Suppressor macrophage treated with lipopolysaccharide for 1 hour (primary cell): ENCODE data around the gene LHX2.

Experiments used
- DNase-seq, 3 donors: peaks; one replicate each; pipeline ENCODE4 v3.0.0-alpha.2; 2020 to 2022

LHX2 gene

GRCh38 chr9:124035001-124035650, 23.6 kb downstream of the LHX2 start:
- no peak for DNase-seq

DNA sequence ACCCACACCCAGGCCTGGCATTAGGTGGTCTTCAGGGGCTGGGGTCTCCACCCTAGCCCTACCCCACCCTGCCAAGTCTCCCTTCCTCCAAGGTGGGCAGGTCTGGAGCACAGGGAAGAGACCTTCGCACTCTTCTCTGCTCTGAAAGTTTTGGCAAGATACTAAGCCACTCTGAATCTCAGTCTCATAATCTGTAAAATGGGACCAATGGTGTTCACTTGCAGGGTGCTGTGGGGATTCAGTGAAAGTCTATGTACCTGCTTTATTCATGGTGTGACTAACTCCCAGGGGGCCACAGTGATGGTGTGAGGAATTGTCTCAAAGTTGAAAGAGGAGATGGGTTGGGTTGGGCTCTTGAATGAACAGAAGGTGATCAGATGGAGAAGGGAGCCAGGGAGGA, 25.0 kb downstream of the LHX2 start:
- no peak for DNase-seq

DNA sequence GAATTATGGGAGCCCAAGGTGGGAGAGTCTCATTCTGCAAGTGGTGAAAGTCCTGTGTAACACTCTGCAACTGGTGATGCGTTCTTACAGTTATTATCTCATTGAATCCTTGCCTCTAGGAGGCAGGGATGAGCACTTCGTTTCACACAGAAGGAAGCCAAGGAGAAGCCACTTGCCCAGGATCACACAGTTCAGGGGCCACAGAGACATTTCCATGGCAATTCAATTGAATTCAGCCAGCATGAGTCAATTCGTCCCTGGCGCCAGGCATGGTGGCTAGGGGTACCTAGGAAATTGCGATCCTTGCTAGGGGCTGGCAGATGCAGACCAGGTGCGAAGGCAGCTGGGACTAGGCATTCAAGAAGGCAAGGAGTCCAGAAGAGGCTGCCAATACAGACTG, 26.2 kb downstream of the LHX2 start:
- no peak for DNase-seq

DNA sequence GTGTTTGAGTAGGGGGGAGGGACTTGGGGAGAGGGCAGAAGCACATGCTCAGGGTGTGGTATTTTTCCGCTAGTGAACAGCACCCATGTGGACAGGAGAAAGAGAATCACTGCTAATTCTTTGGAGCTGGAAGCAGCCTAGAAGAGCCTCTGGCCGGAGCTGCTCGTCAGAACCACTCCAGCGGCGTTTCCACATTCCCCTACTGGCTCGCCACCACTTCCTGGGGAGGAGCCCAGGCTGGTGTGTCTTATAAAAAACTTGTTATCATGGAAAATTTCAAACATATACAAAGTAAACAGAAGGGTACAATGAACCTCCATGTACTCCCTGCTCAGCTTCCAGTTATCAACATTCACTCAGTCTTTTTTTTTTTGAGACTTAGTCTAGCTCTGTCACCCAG, 26.7 kb downstream of the LHX2 start:
- DNase-seq: peak in 2 of 3 donors; percentile 27

GRCh38 chr9:124038790-124039633, 27.4 kb downstream of the LHX2 start:
- DNase-seq: peak in 1 of 3 donors; percentile 19

- peak in 1 of 3 donors; percentile 31 for DNase-seq
These were observed 28.8 kb downstream of the LHX2 start for GRCh38 chr9:124040186-124040931.

GRCh38 chr9:124040935-124041816, 29.6 kb downstream of the LHX2 start:
- DNase-seq: peak; percentile 56 to 76 (median 65)

- no peak for DNase-seq
These were observed 30.2 kb downstream of the LHX2 start for GRCh38 chr9:124041817-124042116.

DNA sequence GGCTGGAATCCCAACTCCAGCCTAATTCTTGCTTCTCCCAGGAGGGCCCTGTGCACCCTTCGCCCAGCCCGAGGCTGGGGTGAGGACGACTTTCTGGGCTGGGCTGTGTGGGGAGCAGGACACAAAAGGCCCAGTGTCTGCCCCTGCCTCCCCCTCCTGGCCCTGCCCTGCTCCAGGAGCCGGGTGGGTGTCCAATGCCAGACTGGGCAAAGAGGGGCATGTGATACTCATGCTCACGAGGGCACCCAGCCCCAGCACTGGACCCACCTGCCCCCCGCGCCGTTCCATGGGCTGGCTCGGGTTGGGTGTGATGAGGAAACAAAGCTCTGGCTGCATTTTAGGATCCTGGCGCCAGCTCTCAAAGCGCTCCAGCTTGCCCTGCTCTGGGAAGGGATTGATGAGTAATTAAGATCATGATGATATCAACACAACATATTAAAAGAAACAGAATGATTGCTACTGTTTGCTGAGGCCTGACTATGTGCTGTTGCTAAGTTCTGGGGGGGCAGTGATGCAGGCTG, 30.7 kb downstream of the LHX2 start:
- no peak for DNase-seq

DNA sequence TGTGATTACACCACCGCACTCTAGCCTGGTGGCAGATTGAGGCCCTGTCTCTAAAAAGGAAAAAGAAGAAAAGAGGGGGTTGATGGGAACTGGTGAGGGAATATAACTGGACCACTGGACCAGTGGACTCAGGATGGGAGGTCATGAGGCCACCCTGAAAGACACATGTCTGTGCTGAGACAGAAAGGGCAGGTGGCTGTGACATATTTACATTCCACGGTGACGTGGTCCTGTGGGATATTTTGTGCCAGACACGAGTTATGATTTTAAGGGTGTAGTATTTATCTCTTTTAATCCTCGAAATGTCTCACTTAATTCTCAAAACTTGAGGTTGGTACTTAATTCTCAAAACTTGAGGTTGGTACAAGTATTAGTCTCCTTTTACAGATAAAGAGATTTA, 32.9 kb downstream of the LHX2 start:
- DNase-seq: no peak

DNA sequence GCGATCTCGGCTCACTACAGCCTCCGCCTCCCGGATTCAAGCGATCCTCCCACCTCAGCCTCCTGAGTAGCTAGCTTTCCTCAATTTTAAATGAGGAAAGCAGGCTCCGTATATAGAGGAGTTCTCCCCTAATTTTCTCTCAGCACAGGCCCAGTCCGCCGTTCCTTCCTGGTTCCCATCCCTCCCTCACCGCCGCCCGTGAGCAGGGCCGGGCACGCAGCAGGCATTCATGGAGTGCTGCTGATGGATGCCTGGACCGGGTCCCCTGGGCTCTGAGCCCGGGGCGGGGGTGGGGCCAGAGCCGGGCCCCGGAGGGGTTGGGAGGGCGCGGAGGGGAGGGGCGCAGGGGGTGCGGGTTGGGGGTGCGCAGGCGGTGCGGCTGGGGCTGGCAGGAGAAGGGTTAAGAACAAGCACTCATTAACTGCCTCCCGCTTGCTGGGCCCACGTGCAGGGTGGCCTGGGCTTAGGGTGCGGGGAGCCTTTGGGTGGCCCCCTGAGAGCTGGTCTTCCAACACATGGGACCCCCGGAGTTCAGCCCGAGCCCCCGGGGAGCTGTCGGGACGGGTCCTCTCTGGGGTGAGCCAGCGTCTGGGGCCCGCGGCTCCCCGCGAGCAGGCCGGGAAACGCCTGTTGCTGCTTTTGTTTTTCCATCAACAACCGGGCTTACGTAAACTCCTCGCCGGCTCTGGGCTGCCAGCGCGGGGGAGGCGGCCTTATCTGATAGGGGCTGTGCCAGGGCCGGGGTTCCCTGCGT, 33.7 kb downstream of the LHX2 start:
- DNase-seq: peak in 2 of 3 donors; percentile 55 to 62

DNA sequence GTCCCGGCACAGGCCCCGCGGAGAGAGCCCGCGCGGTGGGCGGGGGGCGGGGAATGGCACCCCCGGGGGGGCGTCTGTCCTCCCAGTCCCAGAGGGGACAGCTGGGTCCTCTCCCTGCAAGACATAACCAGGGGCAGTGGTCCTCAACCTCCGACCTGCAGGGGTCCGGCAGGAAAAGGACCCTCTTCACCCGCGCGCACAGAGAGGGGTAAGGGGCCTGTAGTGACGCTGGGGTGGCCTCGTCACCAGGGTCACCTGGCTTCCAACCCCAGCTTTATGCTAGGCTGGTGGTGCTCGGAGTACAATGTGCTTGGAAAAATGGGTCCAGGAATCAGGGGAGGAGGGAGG, 34.2 kb downstream of the LHX2 start:
- DNase-seq: no peak

GRCh38 chr9:124046189-124046588, 34.6 kb downstream of the LHX2 start:
- DNase-seq: no peak

GRCh38 chr9:124047251-124047672, 35.7 kb downstream of the LHX2 start:
- DNase-seq: peak in 1 of 3 donors; percentile 52

DNA sequence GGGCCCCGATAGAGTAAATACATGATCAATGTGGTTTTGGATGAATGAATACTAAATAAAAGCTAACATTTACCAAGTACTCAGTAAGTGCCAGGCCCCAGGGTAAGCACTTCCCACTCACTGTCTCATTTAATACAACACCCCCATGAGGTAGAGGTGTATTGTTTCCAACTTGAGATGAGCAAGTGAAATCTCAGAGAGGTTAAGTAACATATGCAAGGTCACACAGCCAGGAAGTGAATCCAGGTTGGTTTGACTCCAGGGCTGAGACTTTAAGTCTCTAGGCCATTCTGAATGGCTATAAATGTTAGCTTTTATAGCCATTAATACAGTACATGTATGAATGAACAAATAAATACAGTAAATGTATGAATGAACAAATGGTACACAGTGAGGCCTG, 39.4 kb downstream of the LHX2 start:
- DNase-seq: no peak

DNA sequence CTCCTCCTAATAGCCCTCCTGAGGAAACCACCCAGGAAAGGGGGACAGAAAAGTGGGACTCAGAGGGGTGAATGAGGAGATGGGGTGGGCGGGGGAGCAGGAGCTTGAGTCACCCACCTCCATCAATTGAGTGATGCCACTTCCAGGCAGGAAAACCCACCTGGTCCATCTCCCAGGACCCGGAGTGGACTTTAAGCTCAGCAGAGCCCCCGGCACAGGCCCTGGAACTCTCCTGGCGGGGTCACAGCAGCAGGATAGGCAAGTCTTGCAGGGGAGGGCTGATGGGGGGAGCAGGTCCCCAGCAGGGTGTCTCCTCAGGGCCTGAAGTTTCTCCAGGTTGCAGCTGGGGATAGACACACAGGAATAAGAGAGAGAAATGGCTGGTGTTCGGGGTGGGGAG, 40.8 kb downstream of the LHX2 start:
- no peak for DNase-seq

GRCh38 chr9:124054582-124055227, 43.1 kb downstream of the LHX2 start:
- DNase-seq: peak; percentile 53 to 60 (median 55)

DNA sequence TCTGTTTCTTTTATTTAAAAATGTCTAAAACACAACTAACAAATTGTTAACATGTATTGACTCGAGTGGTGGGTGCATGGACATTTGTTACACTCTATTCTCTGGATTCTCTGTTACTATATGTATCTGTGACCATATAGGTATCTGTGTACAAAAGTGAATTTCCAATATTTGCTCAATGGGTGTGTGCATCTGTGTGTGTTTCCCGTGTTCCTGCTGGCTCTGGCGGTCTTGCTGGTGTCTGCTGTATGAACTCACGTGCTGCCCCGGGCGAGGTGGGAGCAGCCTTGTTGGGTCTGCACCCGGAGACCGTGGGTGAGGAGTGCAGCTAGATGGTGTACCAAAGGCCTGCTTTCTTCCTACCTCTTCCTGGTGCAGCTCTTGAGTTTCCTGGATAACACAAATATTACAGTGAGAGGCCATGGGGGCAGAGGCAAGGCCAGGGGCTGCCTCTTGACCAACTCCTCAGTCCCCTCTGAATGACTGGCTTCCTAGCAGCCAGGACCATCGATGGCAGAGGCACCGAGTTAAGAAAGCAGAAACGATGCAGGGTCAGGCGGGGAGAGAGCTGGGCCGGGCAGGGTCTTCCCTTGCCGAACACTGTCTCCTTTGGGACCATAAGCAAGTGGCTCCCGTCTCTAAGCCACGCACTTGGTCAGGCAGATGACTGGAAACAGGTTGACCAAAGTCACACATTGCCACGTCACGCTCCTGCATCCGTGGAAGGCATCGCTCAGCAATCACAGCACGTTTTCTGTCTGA, 49.5 kb downstream of the LHX2 start:
- DNase-seq: no peak

DNA sequence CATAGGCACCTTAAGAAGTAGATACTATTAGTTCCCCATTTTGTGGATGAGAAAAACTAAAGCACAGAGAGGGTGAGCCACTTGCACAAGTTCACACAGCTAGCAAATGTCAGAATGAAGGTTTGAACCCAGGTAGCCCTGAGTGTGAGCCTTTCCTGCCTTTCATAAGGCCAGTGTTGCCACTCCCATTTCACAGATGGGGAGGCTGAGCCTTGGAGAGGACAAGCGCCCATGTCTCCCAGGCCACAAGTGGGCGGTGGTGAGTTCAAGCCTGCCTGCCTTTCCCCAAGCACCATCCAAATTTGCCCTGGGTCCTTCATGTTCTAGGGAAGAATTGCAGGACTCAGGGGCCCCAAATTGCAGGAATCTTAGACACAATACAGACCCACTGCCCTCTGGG, 50.6 kb downstream of the LHX2 start:
- peak in 1 of 3 donors; percentile 31 for DNase-seq

DNA sequence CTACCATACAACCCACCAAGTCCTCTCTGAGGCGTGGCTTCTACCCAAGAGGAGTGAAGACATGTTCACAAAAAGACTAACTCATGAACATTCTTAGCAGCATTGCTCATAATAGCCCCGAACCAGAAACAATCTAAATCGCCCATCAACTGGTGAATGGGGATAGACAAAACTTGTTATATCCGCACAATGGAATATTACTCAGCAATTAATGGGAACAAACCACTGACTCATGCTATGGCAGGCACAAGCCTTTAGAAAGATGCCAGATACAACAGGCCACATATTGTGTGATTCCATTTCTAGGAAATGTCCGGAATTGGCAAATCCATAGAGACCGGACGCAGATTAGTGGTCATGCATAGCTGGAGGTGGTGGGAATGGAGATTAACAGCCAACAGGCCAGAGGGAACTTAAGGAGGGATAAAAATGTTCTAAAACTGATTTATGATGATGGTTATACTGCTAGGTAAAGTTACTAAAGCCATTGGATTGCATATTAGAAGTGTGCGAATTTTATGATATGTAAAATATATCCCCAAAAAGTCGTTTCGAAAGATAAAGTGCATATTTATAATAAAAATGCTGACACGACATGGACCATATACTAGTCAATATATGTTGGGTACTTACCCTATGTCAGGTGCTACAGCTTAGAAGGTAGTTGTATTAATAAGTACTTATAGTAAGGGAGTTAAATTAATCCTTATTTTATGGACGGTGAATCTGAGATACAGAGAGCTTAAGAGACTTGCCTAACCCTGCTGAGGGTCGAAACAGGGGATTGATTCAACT, 55.4 kb downstream of the LHX2 start:
- DNase-seq: no peak
